ENCODE data around the gene PRTG. TPM values are rescaled to one million over a fixed set of nuclear protein-coding genes. Genes with fewer than 3 reads are reported as not detected.

PRTG gene
- total and polyA plus RNA-seq, 2 experiments from 2014 or later = 0.63 to 3.4 TPM

DNA sequence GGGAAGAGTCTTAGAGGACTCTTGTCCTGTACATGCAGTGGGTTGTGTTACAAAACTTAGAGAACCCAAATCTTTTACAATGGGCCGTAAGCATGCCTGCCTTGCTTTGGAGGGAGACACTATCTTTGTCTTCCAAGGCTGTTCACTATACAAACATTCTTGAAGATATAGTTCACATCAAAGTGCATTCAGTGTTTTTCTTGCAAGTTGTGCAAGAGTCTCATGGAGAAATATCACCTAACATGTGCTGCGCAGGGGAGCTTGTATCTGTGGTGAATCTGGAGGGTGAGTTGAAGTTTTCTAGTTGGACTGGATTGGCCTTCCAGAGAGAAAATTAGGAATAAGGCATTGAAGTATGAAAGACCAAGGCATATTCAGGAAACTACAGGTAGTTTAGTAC, 7.8 kb upstream of the PRTG start:
- H3K27me3 Mint-ChIP-seq (ENCODE audit: insufficient read depth, low read depth, poor library complexity) = peaks cover 10% of the 10 kb centered on the region
- no peaks in the 10 kb centered on the region for H3K9me2 ChIP-seq (ENCODE audit: insufficient read depth)
- H3K4me1 Mint-ChIP-seq = no peaks in the 10 kb centered on the region
- H4K20me1 ChIP-seq (replicated peaks; ENCODE audit: insufficient read depth) = no peaks in the 10 kb centered on the region
- H3K27me3 ChIP-seq (ENCODE audit: insufficient read depth) = peaks cover 44% of the 10 kb centered on the region
- no peak overlapping the region for H2AFZ ChIP-seq
- no peaks in the 10 kb centered on the region for H3F3A ChIP-seq (replicated peaks; ENCODE audit: low read depth)
- H3K27ac Mint-ChIP-seq = no peak overlapping the region
- DNase-seq (ENCODE audit: low spot score) (no peak), ATAC-seq (no peak)
- H3K4me1 ChIP-seq (ENCODE audit: insufficient read depth) = no peaks in the 10 kb centered on the region
- TF ChIP-seq CREB1 (CRISPR knock-in tag; IDR thresholded peaks at IDR 0.05; ENCODE audit: low read depth) = no peak
- TF ChIP-seq, protein P1, sequence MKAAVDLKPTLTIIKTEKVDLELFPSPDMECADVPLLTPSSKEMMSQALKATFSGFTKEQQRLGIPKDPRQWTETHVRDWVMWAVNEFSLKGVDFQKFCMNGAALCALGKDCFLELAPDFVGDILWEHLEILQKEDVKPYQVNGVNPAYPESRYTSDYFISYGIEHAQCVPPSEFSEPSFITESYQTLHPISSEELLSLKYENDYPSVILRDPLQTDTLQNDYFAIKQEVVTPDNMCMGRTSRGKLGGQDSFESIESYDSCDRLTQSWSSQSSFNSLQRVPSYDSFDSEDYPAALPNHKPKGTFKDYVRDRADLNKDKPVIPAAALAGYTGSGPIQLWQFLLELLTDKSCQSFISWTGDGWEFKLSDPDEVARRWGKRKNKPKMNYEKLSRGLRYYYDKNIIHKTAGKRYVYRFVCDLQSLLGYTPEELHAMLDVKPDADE (IDR thresholded peaks at IDR 0.05) = no peak
- TF ChIP-seq, protein P2, sequence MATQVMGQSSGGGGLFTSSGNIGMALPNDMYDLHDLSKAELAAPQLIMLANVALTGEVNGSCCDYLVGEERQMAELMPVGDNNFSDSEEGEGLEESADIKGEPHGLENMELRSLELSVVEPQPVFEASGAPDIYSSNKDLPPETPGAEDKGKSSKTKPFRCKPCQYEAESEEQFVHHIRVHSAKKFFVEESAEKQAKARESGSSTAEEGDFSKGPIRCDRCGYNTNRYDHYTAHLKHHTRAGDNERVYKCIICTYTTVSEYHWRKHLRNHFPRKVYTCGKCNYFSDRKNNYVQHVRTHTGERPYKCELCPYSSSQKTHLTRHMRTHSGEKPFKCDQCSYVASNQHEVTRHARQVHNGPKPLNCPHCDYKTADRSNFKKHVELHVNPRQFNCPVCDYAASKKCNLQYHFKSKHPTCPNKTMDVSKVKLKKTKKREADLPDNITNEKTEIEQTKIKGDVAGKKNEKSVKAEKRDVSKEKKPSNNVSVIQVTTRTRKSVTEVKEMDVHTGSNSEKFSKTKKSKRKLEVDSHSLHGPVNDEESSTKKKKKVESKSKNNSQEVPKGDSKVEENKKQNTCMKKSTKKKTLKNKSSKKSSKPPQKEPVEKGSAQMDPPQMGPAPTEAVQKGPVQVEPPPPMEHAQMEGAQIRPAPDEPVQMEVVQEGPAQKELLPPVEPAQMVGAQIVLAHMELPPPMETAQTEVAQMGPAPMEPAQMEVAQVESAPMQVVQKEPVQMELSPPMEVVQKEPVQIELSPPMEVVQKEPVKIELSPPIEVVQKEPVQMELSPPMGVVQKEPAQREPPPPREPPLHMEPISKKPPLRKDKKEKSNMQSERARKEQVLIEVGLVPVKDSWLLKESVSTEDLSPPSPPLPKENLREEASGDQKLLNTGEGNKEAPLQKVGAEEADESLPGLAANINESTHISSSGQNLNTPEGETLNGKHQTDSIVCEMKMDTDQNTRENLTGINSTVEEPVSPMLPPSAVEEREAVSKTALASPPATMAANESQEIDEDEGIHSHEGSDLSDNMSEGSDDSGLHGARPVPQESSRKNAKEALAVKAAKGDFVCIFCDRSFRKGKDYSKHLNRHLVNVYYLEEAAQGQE (IDR thresholded peaks at IDR 0.05; ENCODE audit: unreplicated experiment) = no peak
- H3K36me3 Mint-ChIP-seq (ENCODE audit: low read depth) = no peaks in the 10 kb centered on the region
- no peaks in the 10 kb centered on the region for H3K36me3 ChIP-seq (ENCODE audit: insufficient read depth)
- no peaks in the 10 kb centered on the region for H3K79me2 ChIP-seq (replicated peaks; ENCODE audit: insufficient read depth)
- H3K4me3 Mint-ChIP-seq = no peak overlapping the region
- H3K27ac ChIP-seq (ENCODE audit: low read depth) = no peak overlapping the region
- H3K4me3 ChIP-seq = no peak overlapping the region
- H3K4me2 ChIP-seq = no peak overlapping the region
- H3K9me3 Mint-ChIP-seq = no peaks in the 10 kb centered on the region

DNA sequence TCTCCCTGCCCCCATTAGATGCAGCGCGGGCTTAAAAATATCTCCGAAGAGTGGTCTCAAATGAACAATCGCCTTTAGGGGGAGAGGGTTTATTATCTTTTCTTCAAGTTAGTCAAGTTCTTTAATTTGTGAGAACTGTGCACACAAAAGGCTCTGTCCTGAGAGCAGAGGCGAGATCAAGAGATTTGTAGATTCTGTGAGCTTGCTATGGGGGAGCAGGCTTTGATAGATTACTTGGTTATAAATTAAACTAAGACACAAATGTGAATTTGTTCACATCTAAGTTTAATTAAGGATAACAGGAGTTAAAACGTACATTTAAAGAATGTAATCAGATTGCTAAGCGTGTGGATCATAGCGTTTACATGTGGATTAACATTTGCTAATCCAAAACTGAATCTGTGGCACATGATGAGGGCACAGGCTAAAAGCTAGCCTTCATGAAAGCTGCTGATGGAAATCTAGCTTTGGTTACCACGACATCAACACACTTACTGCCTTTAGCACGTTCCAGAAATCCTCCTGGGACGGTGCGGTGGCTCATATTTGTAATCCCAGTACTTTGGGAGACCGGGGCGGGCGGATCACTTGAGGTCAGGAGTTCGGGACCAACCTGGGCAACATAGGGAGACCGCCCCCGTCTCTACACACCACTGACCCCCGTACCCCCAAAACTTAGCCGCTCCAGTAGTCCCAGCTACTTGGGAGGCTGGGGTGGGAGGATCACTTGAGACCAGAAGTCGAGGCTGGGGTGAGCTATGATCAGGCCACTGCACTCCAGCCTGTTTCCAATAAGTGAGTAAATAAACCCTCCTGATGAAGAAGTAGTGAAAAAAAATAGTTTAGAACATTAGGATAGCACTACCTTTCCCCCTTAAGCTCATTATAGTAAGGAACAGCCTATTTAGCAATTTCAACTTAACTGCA, 1.0 kb upstream of the PRTG start:
- Histone ChIP-seq H3K4me1 (ENCODE audit: insufficient read depth) (peaks cover 22% of the 10 kb centered on the region), H3F3A (replicated peaks; ENCODE audit: low read depth) (peaks cover 7% of the 10 kb centered on the region), H3K27me3 (ENCODE audit: insufficient read depth) (peaks cover 90% of the 10 kb centered on the region), H4K20me1 (replicated peaks; ENCODE audit: insufficient read depth) (peaks cover 11% of the 10 kb centered on the region), H3K36me3 (ENCODE audit: insufficient read depth) (no peaks in the 10 kb centered on the region), H3K4me3 (peak overlapping the region; percentile 72), H3K27ac (ENCODE audit: low read depth) (no peak overlapping the region), H3K79me2 (replicated peaks; ENCODE audit: insufficient read depth) (no peaks in the 10 kb centered on the region), H3K4me2 (peak overlapping the region; percentile 93), H3K9me2 (ENCODE audit: insufficient read depth) (no peaks in the 10 kb centered on the region), H2AFZ (peak overlapping the region; percentile 83; the same call in 1 of the 2 replicates)
- DNase-seq (ENCODE audit: low spot score) (no peak), ATAC-seq (no peak)
- no peak overlapping the region for H3K27ac Mint-ChIP-seq
- H3K9me3 Mint-ChIP-seq = no peaks in the 10 kb centered on the region; the same call in 2 of the 3 replicates
- TF ChIP-seq EZH2 (IDR thresholded peaks at IDR 0.05; ENCODE audit: low read depth, unreplicated experiment) = peak; percentile 87
- TF ChIP-seq, protein P2 (IDR thresholded peaks at IDR 0.05; ENCODE audit: unreplicated experiment) = no peak
- no peaks in the 10 kb centered on the region for H3K36me3 Mint-ChIP-seq (ENCODE audit: low read depth)
- H3K4me1 Mint-ChIP-seq = peaks cover 6% of the 10 kb centered on the region; the same call in 2 of the 3 replicates
- H3K27me3 Mint-ChIP-seq (ENCODE audit: insufficient read depth, low read depth, poor library complexity) = peaks cover 34% of the 10 kb centered on the region
- H3K4me3 Mint-ChIP-seq = peak overlapping the region; percentile 67

Data from GM23338 (cell line).